ENCODE results near the gene ITPR1.

GRCh38 chr3:4571690-4572334, 78.7 kb downstream of the ITPR1 start:
- no peak for TF ChIP-seq POLR2AphosphoS5 (IDR thresholded peaks at IDR 0.05; ENCODE audit: low read depth, low read length)
- no peak for TF ChIP-seq TAF1 (IDR thresholded peaks at IDR 0.05; ENCODE audit: borderline replicate concordance, insufficient read depth, low read length)
- no peak for TF ChIP-seq SIN3A (IDR thresholded peaks at IDR 0.05; ENCODE audit: borderline replicate concordance, insufficient read depth, low read length)
- no peak for TF ChIP-seq REST (IDR thresholded peaks at IDR 0.05; ENCODE audit: insufficient read depth in 1 of 2, low read depth in 2 of 2, low read length in 2 of 2)
- no peak for TF ChIP-seq FOXP2 (optimal IDR thresholded peaks at IDR 0.05; ENCODE audit: borderline replicate concordance, extremely low read depth, extremely low read length, insufficient read depth)

Measured in PFSK-1 (cell line).